PFSK-1 (cell line): ENCODE results near the gene TAS2R41.

ENCODE experiments used
- FOXP2 ChIP-seq: optimal IDR thresholded peaks from 2 replicates; pipeline ENCODE3; 2011; ENCODE audit warnings: borderline replicate concordance, control low read depth, inconsistent platforms; ENCODE audit not compliant: insufficient read depth; ENCODE audit errors: extremely low read length, extremely low read depth
- POLR2AphosphoS5 ChIP-seq: IDR thresholded peaks from 2 replicates; pipeline ENCODE4 v1.6.1; 2012; ENCODE audit warnings: low read depth, mild to moderate bottlenecking, control low read depth, low read length, moderate library complexity
- REST ChIP-seq, 2 experiments: IDR thresholded peaks; 2 replicates each; pipeline versions ENCODE4 v1.6.1 to v1.8.0; 2011 to 2012; ENCODE audit warnings: low read depth in 2 of 2, low read length in 2 of 2, control low read depth in 1 of 2, inconsistent platforms in 1 of 2, mild to moderate bottlenecking in 1 of 2, moderate library complexity in 1 of 2; ENCODE audit not compliant: insufficient read depth in 1 of 2
- SIN3A ChIP-seq: IDR thresholded peaks from 2 replicates; pipeline ENCODE4 v1.6.1; 2012; ENCODE audit warnings: mild to moderate bottlenecking, low read length, moderate library complexity, borderline replicate concordance; ENCODE audit not compliant: insufficient read depth
- TAF1 ChIP-seq: IDR thresholded peaks from 2 replicates; pipeline ENCODE4 v1.6.1; 2012; ENCODE audit warnings: low read length, control low read depth, borderline replicate concordance; ENCODE audit not compliant: insufficient read depth

The TAS2R41 gene

GRCh38 chr7:143505838-143506237 is 28.2 kb downstream of the TAS2R41 start:
- TF ChIP-seq FOXP2 (no peak), TAF1 (no peak), POLR2AphosphoS5 (no peak), SIN3A (no peak), REST (IDR thresholded peaks at IDR 0.05; ENCODE audit: insufficient read depth in 1 of 2, low read depth in 2 of 2, low read length in 2 of 2) (no peak)

DNA sequence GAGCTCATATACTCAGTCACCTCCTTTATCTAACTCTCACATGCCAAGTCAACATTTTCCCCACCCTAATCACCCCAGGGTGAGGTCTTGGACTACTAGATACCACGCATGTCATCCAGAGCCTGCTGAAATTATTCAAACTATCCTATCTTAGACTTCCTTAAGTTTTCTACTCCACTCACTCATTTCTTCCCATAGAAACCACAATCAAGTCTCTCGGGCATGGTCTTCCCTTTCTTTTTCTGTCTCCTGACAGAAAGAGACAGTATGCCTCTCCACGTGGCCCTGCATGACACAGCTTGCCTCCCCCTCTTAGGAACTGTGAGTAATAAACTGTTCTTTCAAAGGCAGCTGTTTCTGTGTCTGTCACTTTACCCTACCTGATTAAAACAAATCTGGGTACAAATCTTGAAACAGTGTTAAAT is 29.4 kb downstream of the TAS2R41 start:
- TF ChIP-seq POLR2AphosphoS5 (no peak), REST (IDR thresholded peaks at IDR 0.05; ENCODE audit: insufficient read depth in 1 of 2, low read depth in 2 of 2, low read length in 2 of 2) (no peak), FOXP2 (no peak), SIN3A (no peak), TAF1 (no peak)

DNA sequence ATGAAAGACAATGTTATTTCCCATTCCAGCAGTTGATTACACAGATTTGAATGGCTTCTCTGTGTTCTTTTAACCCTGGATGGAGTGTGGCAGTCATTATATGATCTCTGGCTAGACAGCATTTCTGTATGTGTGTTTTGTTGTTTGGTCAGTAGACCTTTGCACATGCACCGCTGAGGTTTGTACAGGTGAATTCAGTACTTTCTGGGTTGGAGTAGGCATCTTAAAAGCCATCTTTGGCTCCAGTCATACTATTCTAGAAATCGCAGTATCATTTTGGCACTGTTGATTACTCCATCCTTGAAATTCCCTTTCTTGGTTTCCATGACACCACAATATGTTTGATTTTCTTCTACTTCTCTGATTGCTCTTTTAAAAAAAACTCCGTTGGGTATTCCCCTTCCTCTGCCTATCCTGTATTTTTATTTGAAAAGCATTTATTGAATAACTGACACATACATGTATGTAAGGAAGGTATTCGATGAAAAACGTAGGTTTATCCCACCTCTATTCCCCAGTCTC is 29.9 kb downstream of the TAS2R41 start:
- TF ChIP-seq POLR2AphosphoS5 = no peak

- TF ChIP-seq REST (IDR thresholded peaks at IDR 0.05; ENCODE audit: insufficient read depth in 1 of 2, low read depth in 2 of 2, low read length in 2 of 2) = no peak
- TF ChIP-seq POLR2AphosphoS5 = no peak
- TF ChIP-seq FOXP2 = no peak
- TF ChIP-seq TAF1 = no peak
- TF ChIP-seq SIN3A = no peak
These were observed 33.4 kb downstream of the TAS2R41 start for GRCh38 chr7:143510854-143511592.

DNA sequence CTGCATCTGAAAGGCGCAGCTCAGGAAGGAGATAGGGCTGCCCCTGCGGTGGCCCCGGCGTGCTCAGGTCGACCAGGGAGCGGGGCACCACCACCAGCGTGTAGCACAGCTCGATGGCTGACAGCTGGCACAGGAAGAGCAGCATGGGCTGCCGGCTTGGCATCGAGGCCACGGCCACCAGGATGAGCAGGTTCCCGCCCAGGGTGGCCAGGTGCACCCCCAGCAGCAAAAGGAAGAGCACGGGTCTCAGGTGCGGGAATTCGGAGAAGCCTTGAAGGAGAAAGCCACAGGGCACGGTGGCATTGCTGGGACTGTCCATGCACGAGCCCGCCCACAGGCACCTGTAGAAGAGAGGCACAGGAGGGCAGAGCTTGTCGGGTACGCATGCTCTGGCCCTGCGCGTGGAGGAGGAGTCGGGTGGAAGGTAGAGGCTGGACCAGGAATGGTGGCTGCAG is 33.9 kb downstream of the TAS2R41 start:
- no peak for TF ChIP-seq TAF1
- TF ChIP-seq POLR2AphosphoS5 = no peak
- TF ChIP-seq SIN3A = no peak
- TF ChIP-seq REST (IDR thresholded peaks at IDR 0.05; ENCODE audit: insufficient read depth in 1 of 2, low read depth in 2 of 2, low read length in 2 of 2) = no peak
- TF ChIP-seq FOXP2 = no peak
